ENCODE data around the gene TNFRSF11A.

The TNFRSF11A gene

GRCh38 chr18:62336618-62337017 lies 11.5 kb downstream of the TNFRSF11A start:
- TF ChIP-seq POLR2A (IDR thresholded peaks at IDR 0.05; ENCODE audit: low read depth, low read length) = no peak
- TF ChIP-seq POLR2AphosphoS5 (IDR thresholded peaks at IDR 0.05; ENCODE audit: low read depth, low read length) = no peak
- TF ChIP-seq TAF1 (IDR thresholded peaks at IDR 0.05; ENCODE audit: borderline replicate concordance, low read depth, low read length) = no peak
- FAIRE-seq = no peak
- DNase-seq (ENCODE audit: insufficient read length) = no peak

- FAIRE-seq = no peak
- DNase-seq (ENCODE audit: insufficient read length) = no peak
- TF ChIP-seq TAF1 (IDR thresholded peaks at IDR 0.05; ENCODE audit: borderline replicate concordance, low read depth, low read length) = no peak
- no peak for TF ChIP-seq POLR2A (IDR thresholded peaks at IDR 0.05; ENCODE audit: low read depth, low read length)
- no peak for TF ChIP-seq POLR2AphosphoS5 (IDR thresholded peaks at IDR 0.05; ENCODE audit: low read depth, low read length)
Observed at GRCh38 chr18:62337336-62337735, 12.2 kb downstream of the TNFRSF11A start.

- FAIRE-seq (no peak), DNase-seq (ENCODE audit: insufficient read length) (no peak)
- TF ChIP-seq POLR2A (IDR thresholded peaks at IDR 0.05; ENCODE audit: low read depth, low read length) (no peak), POLR2AphosphoS5 (IDR thresholded peaks at IDR 0.05; ENCODE audit: low read depth, low read length) (no peak), TAF1 (IDR thresholded peaks at IDR 0.05; ENCODE audit: borderline replicate concordance, low read depth, low read length) (no peak)
Observed at GRCh38 chr18:62338446-62339105, 13.5 kb downstream of the TNFRSF11A start.

- FAIRE-seq = no peak
- TF ChIP-seq POLR2A (IDR thresholded peaks at IDR 0.05; ENCODE audit: low read depth, low read length) (no peak), POLR2AphosphoS5 (IDR thresholded peaks at IDR 0.05; ENCODE audit: low read depth, low read length) (no peak), TAF1 (IDR thresholded peaks at IDR 0.05; ENCODE audit: borderline replicate concordance, low read depth, low read length) (no peak)
- DNase-seq (ENCODE audit: insufficient read length) = no peak
Observed at GRCh38 chr18:62339106-62339988, 14.2 kb downstream of the TNFRSF11A start.

GRCh38 chr18:62340996-62341395 lies 15.9 kb downstream of the TNFRSF11A start:
- FAIRE-seq (no peak), DNase-seq (ENCODE audit: insufficient read length) (no peak)
- TF ChIP-seq POLR2AphosphoS5 (IDR thresholded peaks at IDR 0.05; ENCODE audit: low read depth, low read length) (no peak), TAF1 (IDR thresholded peaks at IDR 0.05; ENCODE audit: borderline replicate concordance, low read depth, low read length) (no peak), POLR2A (IDR thresholded peaks at IDR 0.05; ENCODE audit: low read depth, low read length) (no peak)

GRCh38 chr18:62341473-62341872 lies 16.4 kb downstream of the TNFRSF11A start:
- TF ChIP-seq POLR2AphosphoS5 (IDR thresholded peaks at IDR 0.05; ENCODE audit: low read depth, low read length) (no peak), TAF1 (IDR thresholded peaks at IDR 0.05; ENCODE audit: borderline replicate concordance, low read depth, low read length) (no peak)
- DNase-seq (ENCODE audit: insufficient read length) (no peak), FAIRE-seq (no peak)

GRCh38 chr18:62342884-62343283 lies 17.8 kb downstream of the TNFRSF11A start:
- DNase-seq (ENCODE audit: insufficient read length) (no peak), FAIRE-seq (no peak)
- TF ChIP-seq POLR2AphosphoS5 (IDR thresholded peaks at IDR 0.05; ENCODE audit: low read depth, low read length) = no peak
- no peak for TF ChIP-seq TAF1 (IDR thresholded peaks at IDR 0.05; ENCODE audit: borderline replicate concordance, low read depth, low read length)
- TF ChIP-seq POLR2A (IDR thresholded peaks at IDR 0.05; ENCODE audit: low read depth, low read length) = no peak

GRCh38 chr18:62343316-62343715 lies 18.2 kb downstream of the TNFRSF11A start:
- DNase-seq (ENCODE audit: insufficient read length) = no peak
- no peak for TF ChIP-seq POLR2A (IDR thresholded peaks at IDR 0.05; ENCODE audit: low read depth, low read length)
- TF ChIP-seq TAF1 (IDR thresholded peaks at IDR 0.05; ENCODE audit: borderline replicate concordance, low read depth, low read length) = no peak
- FAIRE-seq = no peak

GRCh38 chr18:62345909-62346308 lies 20.8 kb downstream of the TNFRSF11A start:
- no peak for FAIRE-seq
- DNase-seq (ENCODE audit: insufficient read length) = no peak
- TF ChIP-seq TAF1 (IDR thresholded peaks at IDR 0.05; ENCODE audit: borderline replicate concordance, low read depth, low read length) (no peak), POLR2AphosphoS5 (IDR thresholded peaks at IDR 0.05; ENCODE audit: low read depth, low read length) (no peak), POLR2A (IDR thresholded peaks at IDR 0.05; ENCODE audit: low read depth, low read length) (no peak)

GRCh38 chr18:62346333-62347088 lies 21.4 kb downstream of the TNFRSF11A start:
- DNase-seq (ENCODE audit: insufficient read length) (no peak), FAIRE-seq (no peak)
- TF ChIP-seq TAF1 (IDR thresholded peaks at IDR 0.05; ENCODE audit: borderline replicate concordance, low read depth, low read length) (no peak), POLR2A (IDR thresholded peaks at IDR 0.05; ENCODE audit: low read depth, low read length) (no peak), POLR2AphosphoS5 (IDR thresholded peaks at IDR 0.05; ENCODE audit: low read depth, low read length) (no peak)

- FAIRE-seq (no peak), DNase-seq (ENCODE audit: insufficient read length) (no peak)
- TF ChIP-seq POLR2AphosphoS5 (IDR thresholded peaks at IDR 0.05; ENCODE audit: low read depth, low read length) (no peak), TAF1 (IDR thresholded peaks at IDR 0.05; ENCODE audit: borderline replicate concordance, low read depth, low read length) (no peak), POLR2A (IDR thresholded peaks at IDR 0.05; ENCODE audit: low read depth, low read length) (no peak)
Observed at GRCh38 chr18:62347089-62347506, 22.0 kb downstream of the TNFRSF11A start.

All from GM12892 (cell line).